ENCODE data around the gene PELI3.
"Not testable (repeated sequence)": the region's sequence is repeated elsewhere in the genome, so short reads cannot be mapped to it uniquely, and the experiment has no call there.

The PELI3 gene

DNA sequence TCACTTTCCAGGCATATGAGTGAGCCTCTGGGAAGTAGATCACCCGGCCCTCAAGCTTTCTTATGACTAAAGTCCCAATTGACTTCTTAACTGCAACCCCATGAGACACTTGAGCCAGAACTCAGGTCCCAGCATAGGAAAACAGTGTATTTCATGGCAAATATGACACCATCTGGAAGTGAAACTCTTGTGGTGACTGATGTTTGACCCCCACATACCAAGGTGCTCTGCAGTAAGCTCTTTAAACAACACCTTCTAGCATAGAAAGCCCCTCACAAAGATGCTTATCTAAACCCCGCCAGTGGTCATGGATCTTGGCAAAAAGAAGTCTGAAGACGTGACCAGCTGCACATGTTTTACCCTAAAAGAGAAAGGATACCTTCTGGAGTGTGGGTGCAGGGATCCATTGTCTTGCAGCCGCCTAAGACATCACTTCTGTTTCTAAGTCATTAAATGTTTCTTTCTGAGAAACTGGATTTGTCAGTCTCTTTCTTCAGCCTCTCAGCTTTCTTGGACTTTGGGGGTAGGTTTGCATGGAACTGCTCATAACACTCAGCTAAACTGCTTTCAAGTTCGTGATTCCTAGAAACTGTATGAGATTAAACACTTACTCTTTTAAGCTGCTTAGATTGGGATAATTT, 7.4 kb upstream of the PELI3 start:
- Histone ChIP-seq H3K9ac (ENCODE audit: low read depth, low read length) (no peak overlapping the region), H3K36me3 (ENCODE audit: insufficient read depth, low read length) (no peaks in the 10 kb centered on the region), H3K9me3 (ENCODE audit: insufficient read depth, low read length, severe bottlenecking) (no peaks in the 10 kb centered on the region), H3K4me1 (ENCODE audit: insufficient read depth, low read length) (no peaks in the 10 kb centered on the region), H3K79me2 (ENCODE audit: insufficient read depth, low read length) (no peaks in the 10 kb centered on the region), H3K4me3 (ENCODE audit: low read depth in 1 of 2, low read length in 2 of 2) (no peak overlapping the region), H3K27ac (ENCODE audit: low read length) (no peak overlapping the region), H2AFZ (ENCODE audit: low read depth, low read length) (no peak overlapping the region), H3K27me3 (ENCODE audit: insufficient read depth, low read length, poor library complexity) (no peaks in the 10 kb centered on the region), H4K20me1 (ENCODE audit: insufficient read depth, low read length) (no peaks in the 10 kb centered on the region), H3K4me2 (ENCODE audit: insufficient read depth, low read length) (no peak overlapping the region)
- ATAC-seq (ENCODE audit: insufficient read depth, low read depth), result no peak
- TF ChIP-seq EZH2 (IDR thresholded peaks at IDR 0.05; ENCODE audit: borderline replicate concordance, low read depth, low read length, severe bottlenecking), result no peak
- TF ChIP-seq, protein P1, sequence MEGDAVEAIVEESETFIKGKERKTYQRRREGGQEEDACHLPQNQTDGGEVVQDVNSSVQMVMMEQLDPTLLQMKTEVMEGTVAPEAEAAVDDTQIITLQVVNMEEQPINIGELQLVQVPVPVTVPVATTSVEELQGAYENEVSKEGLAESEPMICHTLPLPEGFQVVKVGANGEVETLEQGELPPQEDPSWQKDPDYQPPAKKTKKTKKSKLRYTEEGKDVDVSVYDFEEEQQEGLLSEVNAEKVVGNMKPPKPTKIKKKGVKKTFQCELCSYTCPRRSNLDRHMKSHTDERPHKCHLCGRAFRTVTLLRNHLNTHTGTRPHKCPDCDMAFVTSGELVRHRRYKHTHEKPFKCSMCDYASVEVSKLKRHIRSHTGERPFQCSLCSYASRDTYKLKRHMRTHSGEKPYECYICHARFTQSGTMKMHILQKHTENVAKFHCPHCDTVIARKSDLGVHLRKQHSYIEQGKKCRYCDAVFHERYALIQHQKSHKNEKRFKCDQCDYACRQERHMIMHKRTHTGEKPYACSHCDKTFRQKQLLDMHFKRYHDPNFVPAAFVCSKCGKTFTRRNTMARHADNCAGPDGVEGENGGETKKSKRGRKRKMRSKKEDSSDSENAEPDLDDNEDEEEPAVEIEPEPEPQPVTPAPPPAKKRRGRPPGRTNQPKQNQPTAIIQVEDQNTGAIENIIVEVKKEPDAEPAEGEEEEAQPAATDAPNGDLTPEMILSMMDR (IDR thresholded peaks at IDR 0.05; ENCODE audit: borderline replicate concordance, extremely low read depth, low read length, poor library complexity, severe bottlenecking), result no peak
- DNase-seq, result no peak

DNA sequence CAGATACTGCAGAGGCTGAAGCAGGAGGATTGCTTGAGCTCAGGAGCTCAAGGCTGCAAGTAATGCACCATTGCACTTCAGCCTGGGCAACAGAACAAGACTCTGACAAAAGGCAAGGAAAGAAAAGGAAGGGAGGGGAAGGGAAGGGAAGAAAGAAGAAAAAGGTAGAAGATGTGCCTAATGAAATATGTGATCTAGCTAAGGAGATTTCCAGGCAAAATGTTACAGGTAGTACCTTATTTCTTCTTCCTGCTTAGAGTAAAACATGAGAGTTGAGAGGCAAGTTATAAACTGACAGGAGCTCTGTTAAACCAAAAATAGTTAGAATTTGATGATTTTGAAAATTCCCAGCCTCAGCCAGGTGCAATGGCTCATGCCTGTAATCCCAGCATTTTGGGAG, 4.7 kb upstream of the PELI3 start:
- Histone ChIP-seq H2AFZ (ENCODE audit: low read depth, low read length) (no peak overlapping the region), H3K27me3 (ENCODE audit: insufficient read depth, low read length, poor library complexity) (no peaks in the 10 kb centered on the region), H3K36me3 (ENCODE audit: insufficient read depth, low read length) (no peaks in the 10 kb centered on the region), H3K79me2 (ENCODE audit: insufficient read depth, low read length) (no peaks in the 10 kb centered on the region), H3K9ac (ENCODE audit: low read depth, low read length) (no peak overlapping the region), H3K4me2 (ENCODE audit: insufficient read depth, low read length) (no peak overlapping the region), H3K4me1 (ENCODE audit: insufficient read depth, low read length) (peaks cover 6% of the 10 kb centered on the region), H3K27ac (ENCODE audit: low read length) (no peak overlapping the region), H4K20me1 (ENCODE audit: insufficient read depth, low read length) (no peaks in the 10 kb centered on the region), H3K9me3 (ENCODE audit: insufficient read depth, low read length, severe bottlenecking) (no peaks in the 10 kb centered on the region), H3K4me3 (ENCODE audit: low read depth in 1 of 2, low read length in 2 of 2) (no peak overlapping the region)
- ATAC-seq (ENCODE audit: insufficient read depth, low read depth), result no peak
- no peak for DNase-seq
- TF ChIP-seq, protein P1 (IDR thresholded peaks at IDR 0.05; ENCODE audit: borderline replicate concordance, extremely low read depth, low read length, poor library complexity, severe bottlenecking), result no peak
- no peak for TF ChIP-seq EZH2 (IDR thresholded peaks at IDR 0.05; ENCODE audit: borderline replicate concordance, low read depth, low read length, severe bottlenecking)

DNA sequence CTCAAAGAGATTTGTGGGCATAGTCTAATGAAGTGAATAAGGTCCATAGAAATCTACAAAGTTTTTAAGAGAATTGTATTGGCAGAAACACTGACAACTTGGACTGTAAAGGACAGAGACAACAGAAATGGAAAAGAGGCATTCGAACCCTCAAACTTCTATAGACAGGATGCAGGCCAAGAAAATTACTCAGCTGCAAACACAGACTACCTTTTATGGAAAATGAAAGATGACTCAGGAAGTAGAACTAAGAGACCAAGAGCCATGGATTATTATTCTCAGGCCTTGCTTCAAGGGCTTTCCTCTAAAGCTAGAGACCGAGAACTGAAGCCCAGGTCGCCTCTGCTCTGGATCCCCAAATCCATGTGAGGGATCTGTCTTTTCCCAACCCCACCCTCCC, 3.8 kb upstream of the PELI3 start:
- H4K20me1 ChIP-seq (ENCODE audit: insufficient read depth, low read length), result no peaks in the 10 kb centered on the region
- DNase-seq, result no peak
- no peak overlapping the region for H2AFZ ChIP-seq (ENCODE audit: low read depth, low read length)
- H3K4me2 ChIP-seq (ENCODE audit: insufficient read depth, low read length), result no peak overlapping the region
- no peaks in the 10 kb centered on the region for H3K36me3 ChIP-seq (ENCODE audit: insufficient read depth, low read length)
- no peaks in the 10 kb centered on the region for H3K27me3 ChIP-seq (ENCODE audit: insufficient read depth, low read length, poor library complexity)
- H3K27ac ChIP-seq (ENCODE audit: low read length), result no peak overlapping the region
- no peak for ATAC-seq (ENCODE audit: insufficient read depth, low read depth)
- H3K9ac ChIP-seq (ENCODE audit: low read depth, low read length), result no peak overlapping the region
- no peak overlapping the region for H3K4me3 ChIP-seq (ENCODE audit: low read depth in 1 of 2, low read length in 2 of 2)
- no peaks in the 10 kb centered on the region for H3K9me3 ChIP-seq (ENCODE audit: insufficient read depth, low read length, severe bottlenecking)
- no peaks in the 10 kb centered on the region for H3K79me2 ChIP-seq (ENCODE audit: insufficient read depth, low read length)
- peaks cover 15% of the 10 kb centered on the region for H3K4me1 ChIP-seq (ENCODE audit: insufficient read depth, low read length)
- no peak for TF ChIP-seq EZH2 (IDR thresholded peaks at IDR 0.05; ENCODE audit: borderline replicate concordance, low read depth, low read length, severe bottlenecking)
- TF ChIP-seq, protein P1 (IDR thresholded peaks at IDR 0.05; ENCODE audit: borderline replicate concordance, extremely low read depth, low read length, poor library complexity, severe bottlenecking), result no peak

DNA sequence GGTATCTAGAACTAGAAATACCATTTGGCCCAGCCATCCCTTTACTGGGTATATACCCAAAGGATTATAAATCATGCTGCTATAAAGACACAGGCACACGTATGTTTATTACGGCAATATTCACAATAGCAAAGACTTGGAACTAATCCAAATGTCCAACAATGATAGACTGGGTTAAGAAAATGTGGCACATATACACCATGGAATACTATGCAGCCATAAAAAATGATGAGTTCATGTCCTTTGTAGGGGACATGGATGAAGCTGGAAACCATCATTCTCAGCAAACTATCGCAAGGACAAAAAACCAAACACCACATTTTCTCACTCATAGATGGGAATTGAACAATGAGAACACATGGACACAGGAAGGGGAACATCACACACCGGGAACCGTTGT, 2.6 kb upstream of the PELI3 start:
- H3K79me2 ChIP-seq (ENCODE audit: insufficient read depth, low read length); H4K20me1 ChIP-seq (ENCODE audit: insufficient read depth, low read length); H3K27ac ChIP-seq (ENCODE audit: low read length); H2AFZ ChIP-seq (ENCODE audit: low read depth, low read length); H3K9me3 ChIP-seq (ENCODE audit: insufficient read depth, low read length, severe bottlenecking); DNase-seq; H3K27me3 ChIP-seq (ENCODE audit: insufficient read depth, low read length, poor library complexity); H3K4me2 ChIP-seq (ENCODE audit: insufficient read depth, low read length); H3K36me3 ChIP-seq (ENCODE audit: insufficient read depth, low read length); ATAC-seq (ENCODE audit: insufficient read depth, low read depth); H3K9ac ChIP-seq (ENCODE audit: low read depth, low read length); H3K4me3 ChIP-seq (ENCODE audit: low read depth in 1 of 2, low read length in 2 of 2): not testable (repeated sequence)
- peaks cover 21% of the 10 kb centered on the region for H3K4me1 ChIP-seq (ENCODE audit: insufficient read depth, low read length)

Measured in DND-41 (cell line).